Endothelial cell of umbilical vein (primary cell): ENCODE measurements around the gene TTC4. TPM values are rescaled to one million over a fixed set of nuclear protein-coding genes. Genes with fewer than 3 reads are reported as not detected.

Experiments
- BruUV-seq: library from RNA; stranded (reverse); fragments of 400-500 nt; replicated peaks from 2 replicates; lab custom pipeline; 2021; lab: Mats Ljungman, UMichigan
- CTCF ChIA-PET: fragments of 300-600, 350-600 bp; sonication (Branson Sonifier 250); formaldehyde crosslinking; loops from one replicate; lab custom pipeline; 2021; ENCODE audit warnings: antibody characterized with exemption, inconsistent platforms; lab: Charles Lee
- POLR2A ChIA-PET: fragments of 300-600, 350-600 bp; sonication (Branson Sonifier 250); formaldehyde crosslinking; loops from one replicate; lab custom pipeline; 2021; ENCODE audit warnings: antibody characterized with exemption, inconsistent platforms; lab: Charles Lee
- DNase-seq: peaks from one replicate; pipeline ENCODE4 v3.0.0-alpha.2; 2011; ENCODE audit warnings: low read depth, low spot score
- FAIRE-seq: peaks from 2 replicates; lab custom pipeline; 2011; peaks lifted over from hg19 to GRCh38; lab: Jason Lieb, UNC
- H2AFZ ChIP-seq: 2 replicates; pipeline ENCODE4 v1.6.0; 2012; ENCODE audit warnings: low read depth, low read length, control low read depth, inconsistent platforms
- H3K27ac ChIP-seq: 2 replicates; pipeline ENCODE4 v1.5.1; 2011; ENCODE audit warnings: low read depth, mild to moderate bottlenecking, control low read depth, low read length, moderate library complexity; ENCODE audit not compliant: insufficient read depth
- H3K27me3 ChIP-seq, 2 experiments: 2 replicates each; pipeline versions ENCODE4 v1.6.0 to v1.6.1; 2011; ENCODE audit warnings: low read length in 2 of 2, mixed read lengths in 1 of 2; ENCODE audit not compliant: control insufficient read depth in 2 of 2, insufficient read depth in 2 of 2
- H3K36me3 ChIP-seq, 2 experiments: 2 replicates in 1 of 2; 3 replicates in 1 of 2; pipeline ENCODE4 v1.5.1; 2011; ENCODE audit warnings: low read length in 2 of 2, mild to moderate bottlenecking in 1 of 2, moderate library complexity in 1 of 2; ENCODE audit not compliant: control insufficient read depth in 2 of 2, insufficient read depth in 2 of 2; ENCODE audit errors: extremely low read depth in 1 of 2
- H3K4me1 ChIP-seq: 3 replicates; pipeline ENCODE4 v1.5.1; 2011; ENCODE audit warnings: mild to moderate bottlenecking, low read length; ENCODE audit not compliant: control insufficient read depth, insufficient read depth; ENCODE audit errors: extremely low read depth
- H3K4me2 ChIP-seq: 2 replicates; pipeline ENCODE4 v1.6.1; 2011; ENCODE audit warnings: low read length, control low read depth, mixed read lengths; ENCODE audit not compliant: insufficient read depth
- H3K4me3 ChIP-seq, 3 experiments: fragments of 200-600 bp in 1 of 3; sonication (generic), shearing (Covaris generic) in 1 of 3; replicated peaks in 1 of 3; 2 replicates each; pipeline ENCODE4 v1.5.1; 2011 to 2016; ENCODE audit warnings: control low read depth in 3 of 3, low read length in 3 of 3, mild to moderate bottlenecking in 2 of 3, inconsistent platforms in 1 of 3, low read depth in 1 of 3, moderate library complexity in 1 of 3; ENCODE audit not compliant: insufficient read depth in 1 of 3
- H3K79me2 ChIP-seq: 2 replicates; pipeline ENCODE4 v1.6.0; 2012; ENCODE audit warnings: low read length, inconsistent platforms; ENCODE audit not compliant: control insufficient read depth, insufficient read depth
- H3K9ac ChIP-seq: replicated peaks from 2 replicates; pipeline ENCODE3; 2011; ENCODE audit warnings: low read length, control low read depth; ENCODE audit not compliant: insufficient read depth; ENCODE audit errors: extremely low read depth
- H3K9me1 ChIP-seq: replicated peaks from 3 replicates; pipeline ENCODE4 v1.6.0; 2011; ENCODE audit warnings: mild to moderate bottlenecking, low read length; ENCODE audit not compliant: control insufficient read depth, insufficient read depth; ENCODE audit errors: extremely low read depth
- H3K9me3 ChIP-seq: replicated peaks from 2 replicates; pipeline ENCODE4 v1.5.1; 2012; ENCODE audit warnings: low read length, inconsistent platforms; ENCODE audit not compliant: control insufficient read depth, insufficient read depth
- H4K20me1 ChIP-seq: replicated peaks from 2 replicates; pipeline ENCODE3; 2011; ENCODE audit warnings: mild to moderate bottlenecking, low read length; ENCODE audit not compliant: control insufficient read depth, insufficient read depth; ENCODE audit errors: extremely low read depth
- EZH2 ChIP-seq: IDR thresholded peaks from 2 replicates; pipeline ENCODE4 v1.6.1; 2012; ENCODE audit warnings: borderline replicate concordance, low read depth, mild to moderate bottlenecking, moderate library complexity, low read length, inconsistent platforms; ENCODE audit not compliant: severe bottlenecking
- FOS ChIP-seq: IDR thresholded peaks from 2 replicates; pipeline ENCODE4 v1.6.1; 2011; ENCODE audit warnings: mild to moderate bottlenecking, low read length, moderate library complexity, borderline replicate concordance; ENCODE audit not compliant: insufficient read depth
- GATA2 ChIP-seq: IDR thresholded peaks from 2 replicates; pipeline ENCODE4 v1.7.0; 2011; ENCODE audit warnings: low read depth, mild to moderate bottlenecking, moderate library complexity, mixed read lengths, low read length; ENCODE audit not compliant: insufficient read length, insufficient read depth
- JUN ChIP-seq: IDR thresholded peaks from 2 replicates; pipeline ENCODE4 v1.6.1; 2011; ENCODE audit warnings: borderline replicate concordance, low read depth; ENCODE audit not compliant: insufficient read length, insufficient read depth
- MYC ChIP-seq: IDR thresholded peaks from one replicate; pipeline ENCODE4 v1.6.1; 2011; ENCODE audit warnings: mild to moderate bottlenecking, low read depth, low read length
- POLR2A ChIP-seq: IDR thresholded peaks from 2 replicates; pipeline ENCODE4 v1.6.1; 2012; ENCODE audit warnings: low read depth, mild to moderate bottlenecking, control low read depth, low read length
- POLR2AphosphoS5 ChIP-seq: IDR thresholded peaks from 2 replicates; pipeline ENCODE4 v1.6.1; 2012; ENCODE audit warnings: low read depth, mild to moderate bottlenecking, control low read depth, low read length, moderate library complexity; ENCODE audit not compliant: insufficient read depth
- dilution Hi-C: fragments of 300-500 bp; cut with MboI; formaldehyde crosslinking; loops from one replicate; pipeline ENCODE4 v1.15.0; 2019; ENCODE audit warnings: low sequenced_read_pairs; ENCODE audit not compliant: extremely low pct_ligation_motif_present
- intact Hi-C: fragments of 100-400 bp; cut with micrococcal nuclease; formaldehyde crosslinking; loops from one replicate; pipeline ENCODE4 v1.10.0; 2022
- polyA plus RNA-seq, 4 experiments: library from polyadenylated mRNA; depleted of rRNA in 3 of 4; stranded (reverse) in 3 of 4; unstranded in 1 of 4; fragments of >200 nt; gene quantifications; 2 replicates each; pipeline versions ENCODE4 v1.2.1 to v1.2.3, GENCODE V29; 2011 to 2012; ENCODE audit warnings: missing spikeins in 1 of 4
- total RNA-seq: library from RNA; stranded (reverse); gene quantifications from 2 replicates; pipeline ENCODE4 v1.2.3, GENCODE V29; 2021
- TF ChIP-seq, protein P1 (sequence below): IDR thresholded peaks from 2 replicates; pipeline ENCODE4 v1.6.1; 2011; ENCODE audit not compliant: insufficient read depth, insufficient read length
- TF ChIP-seq, protein P2 (sequence below), 2 donors: IDR thresholded peaks; 1 replicate in 1 of 2; 2 replicates in 1 of 2; pipeline ENCODE4 v1.5.1; 2011; ENCODE audit warnings: low read length in 2 of 2, mild to moderate bottlenecking in 2 of 2, moderate library complexity in 2 of 2, control low read depth in 1 of 2, inconsistent platforms in 1 of 2, low read depth in 1 of 2; ENCODE audit not compliant: insufficient read depth in 1 of 2; ENCODE audit errors: extremely low read depth in 1 of 2

Gene TTC4
- total and polyA plus RNA-seq, 2 donors (not counting 3 experiments of a cell fraction or from before 2014, with no cell fraction given): 19.2 to 28.8 TPM

DNA sequence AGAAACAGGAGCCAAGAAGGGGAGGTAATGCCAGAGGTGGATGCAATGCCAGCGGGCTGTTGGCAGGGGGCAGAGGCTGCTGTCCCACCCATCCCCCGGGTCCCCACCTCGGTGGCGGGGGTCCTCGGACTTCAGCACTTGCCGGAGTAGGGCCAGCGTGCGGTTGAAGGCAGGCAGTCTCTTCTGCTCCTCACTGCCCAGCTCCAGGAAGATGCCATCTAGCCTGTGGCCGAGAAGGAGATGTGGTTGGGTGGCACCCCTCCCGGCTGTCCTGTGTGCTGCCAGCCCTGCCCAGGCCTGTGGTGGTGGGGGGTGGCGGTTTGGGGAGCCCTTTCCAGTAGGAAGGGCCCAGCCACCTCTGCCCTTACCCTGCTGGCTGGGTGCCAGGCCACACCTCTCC is 71.9 kb downstream of the TTC4 start:
- no TSS peak for BruUV-seq
- POLR2A ChIA-PET: no interaction called here

More for the DNA sequence above, 71.9 kb downstream of the TTC4 start:
- DNase-seq (no peak), FAIRE-seq (no peak)
- no peak overlapping the region for H3K4me3 ChIP-seq
- H3K4me2 ChIP-seq: no peak overlapping the region
- dilution Hi-C loops (no loop called here), intact Hi-C loops (no loop called here)
- no peak overlapping the region for H2AFZ ChIP-seq
- no peaks in the 10 kb centered on the region for H3K9me3 ChIP-seq
- H3K36me3 ChIP-seq: no peaks in the 10 kb centered on the region
- no peaks in the 10 kb centered on the region for H3K9me1 ChIP-seq
- no peak for TF ChIP-seq POLR2A
- no peak for TF ChIP-seq MYC
- TF ChIP-seq FOS: no peak
- TF ChIP-seq POLR2AphosphoS5: no peak
- no peak for TF ChIP-seq GATA2
- TF ChIP-seq, protein P1, sequence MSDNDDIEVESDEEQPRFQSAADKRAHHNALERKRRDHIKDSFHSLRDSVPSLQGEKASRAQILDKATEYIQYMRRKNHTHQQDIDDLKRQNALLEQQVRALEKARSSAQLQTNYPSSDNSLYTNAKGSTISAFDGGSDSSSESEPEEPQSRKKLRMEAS: no peak
- TF ChIP-seq JUN: no peak
- TF ChIP-seq EZH2: no peak
- TF ChIP-seq, protein P2, sequence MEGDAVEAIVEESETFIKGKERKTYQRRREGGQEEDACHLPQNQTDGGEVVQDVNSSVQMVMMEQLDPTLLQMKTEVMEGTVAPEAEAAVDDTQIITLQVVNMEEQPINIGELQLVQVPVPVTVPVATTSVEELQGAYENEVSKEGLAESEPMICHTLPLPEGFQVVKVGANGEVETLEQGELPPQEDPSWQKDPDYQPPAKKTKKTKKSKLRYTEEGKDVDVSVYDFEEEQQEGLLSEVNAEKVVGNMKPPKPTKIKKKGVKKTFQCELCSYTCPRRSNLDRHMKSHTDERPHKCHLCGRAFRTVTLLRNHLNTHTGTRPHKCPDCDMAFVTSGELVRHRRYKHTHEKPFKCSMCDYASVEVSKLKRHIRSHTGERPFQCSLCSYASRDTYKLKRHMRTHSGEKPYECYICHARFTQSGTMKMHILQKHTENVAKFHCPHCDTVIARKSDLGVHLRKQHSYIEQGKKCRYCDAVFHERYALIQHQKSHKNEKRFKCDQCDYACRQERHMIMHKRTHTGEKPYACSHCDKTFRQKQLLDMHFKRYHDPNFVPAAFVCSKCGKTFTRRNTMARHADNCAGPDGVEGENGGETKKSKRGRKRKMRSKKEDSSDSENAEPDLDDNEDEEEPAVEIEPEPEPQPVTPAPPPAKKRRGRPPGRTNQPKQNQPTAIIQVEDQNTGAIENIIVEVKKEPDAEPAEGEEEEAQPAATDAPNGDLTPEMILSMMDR (IDR thresholded peaks at IDR 0.05; ENCODE audit: extremely low read depth in 1 of 2, insufficient read depth in 1 of 2, low read depth in 1 of 2, low read length in 2 of 2): no peak
- no peaks in the 10 kb centered on the region for H3K4me1 ChIP-seq
- H3K79me2 ChIP-seq: no peaks in the 10 kb centered on the region
- no peak overlapping the region for H3K27ac ChIP-seq
- H4K20me1 ChIP-seq: no peaks in the 10 kb centered on the region
- no peak overlapping the region for H3K9ac ChIP-seq
- CTCF ChIA-PET: no interaction called here
- peaks cover 6 to 13% of the 10 kb centered on the region in 2 experiments for H3K27me3 ChIP-seq
